GM18909 (cell line): ENCODE data around the gene RAB36.

Experiments used
- ATAC-seq: cut with Tn5 transposase; IDR thresholded peaks from one replicate; pipeline ENCODE4 v1.9.1; 2021; ENCODE audit warnings: mild to moderate bottlenecking; ENCODE audit not compliant: unreplicated experiment, poor library complexity

RAB36 gene

DNA sequence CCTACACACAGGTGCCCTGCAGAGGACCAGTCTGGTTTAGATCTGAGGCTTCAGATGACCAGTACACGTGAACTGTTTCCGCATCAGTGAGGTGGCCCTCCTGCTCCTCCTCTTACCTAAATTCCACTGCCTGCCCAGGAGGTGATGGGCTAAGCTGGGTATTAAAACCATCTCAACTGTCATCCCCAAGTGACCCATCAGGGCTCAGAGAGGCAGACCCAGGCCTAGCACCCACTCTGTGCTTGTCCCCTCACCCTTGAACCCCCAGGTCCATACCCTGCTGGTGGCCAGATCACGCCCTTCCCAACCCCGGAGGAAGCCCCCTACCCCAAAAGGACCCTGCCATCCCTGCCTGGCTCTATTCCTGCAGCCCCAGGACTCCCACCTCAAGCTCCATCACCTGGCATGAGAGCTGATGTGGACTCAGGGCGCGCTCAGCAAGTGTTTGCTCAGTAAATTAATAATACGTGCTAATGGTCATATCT is 24.8 kb upstream of the RAB36 start:
- ATAC-seq, result no peak

DNA sequence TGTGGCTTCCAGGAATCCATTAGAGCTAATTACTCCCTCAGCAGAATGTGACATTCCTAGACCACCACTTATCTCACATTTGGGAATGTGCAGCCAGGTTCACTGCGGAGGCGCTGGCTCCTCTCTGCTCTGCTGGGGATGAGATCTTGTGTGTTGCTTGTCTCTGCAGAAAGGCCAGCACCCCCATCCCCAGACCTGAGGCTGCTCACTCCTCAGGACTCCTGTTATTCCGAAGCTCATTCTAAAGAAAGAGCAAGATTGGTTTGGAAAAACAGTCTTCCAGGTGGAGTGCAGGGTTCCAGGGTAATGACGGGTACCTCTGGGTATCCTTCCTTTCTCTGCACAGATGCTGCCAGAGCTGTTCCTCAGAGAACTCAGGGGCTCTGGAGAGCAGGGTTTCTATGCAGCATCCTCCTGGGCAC is 24.3 kb upstream of the RAB36 start:
- ATAC-seq, result no peak

DNA sequence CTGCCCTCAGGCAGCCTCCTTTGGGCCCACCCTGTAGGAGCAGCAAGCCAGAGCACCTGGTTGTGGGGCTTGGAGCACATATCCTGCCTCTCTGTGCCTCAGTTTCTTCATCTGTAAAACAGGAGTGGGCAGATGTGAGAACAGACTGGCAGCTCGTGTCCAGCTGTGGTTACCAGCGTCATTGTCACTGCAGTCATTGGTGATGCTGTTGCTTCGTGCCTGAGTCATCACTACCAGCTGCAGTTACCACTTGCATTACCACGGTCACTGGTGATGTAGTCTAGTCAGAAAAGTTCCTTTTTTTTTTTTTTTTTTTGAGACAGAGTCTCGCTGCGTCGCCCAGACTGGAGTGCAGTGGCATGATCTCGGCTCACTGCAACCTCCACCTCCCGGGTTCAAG is 23.9 kb upstream of the RAB36 start:
- no peak for ATAC-seq

DNA sequence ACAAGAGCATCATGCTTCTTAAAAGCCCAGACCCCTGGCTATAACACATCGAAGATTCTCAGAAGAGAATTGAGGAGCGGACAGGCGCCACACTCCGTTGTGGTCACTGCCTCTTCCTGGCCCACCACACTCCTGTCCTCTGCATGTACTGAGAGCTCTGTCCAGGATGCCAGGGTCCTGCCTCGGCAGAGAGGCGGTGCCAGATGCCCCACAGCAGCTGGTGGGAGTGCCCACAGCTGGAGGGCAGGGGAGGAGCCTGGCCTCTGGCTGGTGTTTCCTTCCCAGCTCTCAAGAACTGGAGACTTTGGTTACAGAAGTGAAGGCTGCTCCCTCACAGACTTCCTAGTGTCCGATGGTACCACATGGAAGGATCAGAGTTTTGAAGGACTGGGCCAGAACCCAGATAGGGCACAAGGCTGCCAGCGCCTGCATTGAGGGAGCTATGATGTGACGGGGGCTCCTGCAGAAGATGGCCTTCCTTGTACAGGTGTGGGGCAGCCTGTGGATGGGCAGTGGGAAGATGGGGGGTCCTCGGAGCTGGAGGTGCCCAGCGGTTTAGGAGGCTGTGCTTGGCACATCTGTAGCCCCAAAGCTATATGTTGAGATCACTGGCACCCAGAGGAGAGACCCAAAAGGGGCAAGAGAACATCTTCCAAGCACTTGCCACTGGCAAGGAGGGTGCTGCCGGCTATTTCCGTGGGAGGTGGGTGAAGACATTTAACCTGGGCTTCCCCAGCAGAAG is 22.9 kb upstream of the RAB36 start:
- no peak for ATAC-seq

DNA sequence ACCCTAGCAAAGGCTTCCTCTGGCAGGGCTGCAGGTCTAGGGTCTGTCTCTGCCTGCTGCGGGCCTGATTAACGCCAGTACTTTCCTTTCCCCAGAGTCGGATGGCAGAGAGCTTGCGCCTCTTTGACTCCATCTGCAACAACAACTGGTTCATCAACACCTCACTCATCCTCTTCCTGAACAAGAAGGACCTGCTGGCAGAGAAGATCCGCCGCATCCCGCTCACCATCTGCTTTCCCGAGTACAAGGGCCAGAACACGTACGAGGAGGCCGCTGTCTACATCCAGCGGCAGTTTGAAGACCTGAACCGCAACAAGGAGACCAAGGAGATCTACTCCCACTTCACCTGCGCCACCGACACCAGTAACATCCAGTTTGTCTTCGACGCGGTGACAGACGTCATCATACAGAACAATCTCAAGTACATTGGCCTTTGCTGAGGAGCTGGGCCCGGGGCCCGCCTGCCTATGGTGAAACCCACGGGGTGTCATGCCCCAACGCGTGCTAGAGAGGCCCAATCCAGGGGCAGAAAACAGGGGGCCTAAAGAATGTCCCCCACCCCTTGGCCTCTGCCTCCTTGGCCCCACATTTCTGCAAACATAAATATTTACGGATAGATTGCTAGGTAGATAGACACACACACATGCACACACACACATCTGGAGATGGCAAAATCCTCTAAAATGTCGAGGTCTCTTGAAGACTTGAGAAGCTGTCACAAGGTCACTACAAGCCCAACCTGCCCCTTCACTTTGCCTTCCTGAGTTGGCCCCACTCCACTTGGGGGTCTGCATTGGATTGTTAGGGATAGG is 22.1 kb upstream of the RAB36 start:
- ATAC-seq, result no peak

DNA sequence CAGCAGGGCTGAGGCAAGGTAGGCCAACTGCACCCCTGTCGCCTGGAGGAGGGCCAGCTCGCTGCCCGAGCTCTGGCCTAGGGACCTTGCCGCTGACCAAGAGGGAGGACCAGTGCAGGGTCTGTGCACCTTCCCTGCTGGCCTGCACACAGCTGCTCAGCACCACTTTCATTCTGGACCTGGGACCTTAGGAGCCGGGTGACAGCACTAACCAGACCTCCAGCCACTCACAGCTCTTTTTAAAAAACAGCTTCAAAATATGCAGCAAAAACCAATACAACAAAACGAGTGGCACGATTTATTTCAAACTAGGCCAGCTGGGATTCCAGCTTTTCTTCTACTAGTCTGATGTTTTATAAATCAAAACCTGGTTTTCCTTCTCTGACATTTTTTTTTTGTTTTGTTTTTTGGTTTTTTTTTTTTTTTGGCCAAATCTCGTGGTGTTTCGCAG is 21.4 kb upstream of the RAB36 start:
- no peak for ATAC-seq

DNA sequence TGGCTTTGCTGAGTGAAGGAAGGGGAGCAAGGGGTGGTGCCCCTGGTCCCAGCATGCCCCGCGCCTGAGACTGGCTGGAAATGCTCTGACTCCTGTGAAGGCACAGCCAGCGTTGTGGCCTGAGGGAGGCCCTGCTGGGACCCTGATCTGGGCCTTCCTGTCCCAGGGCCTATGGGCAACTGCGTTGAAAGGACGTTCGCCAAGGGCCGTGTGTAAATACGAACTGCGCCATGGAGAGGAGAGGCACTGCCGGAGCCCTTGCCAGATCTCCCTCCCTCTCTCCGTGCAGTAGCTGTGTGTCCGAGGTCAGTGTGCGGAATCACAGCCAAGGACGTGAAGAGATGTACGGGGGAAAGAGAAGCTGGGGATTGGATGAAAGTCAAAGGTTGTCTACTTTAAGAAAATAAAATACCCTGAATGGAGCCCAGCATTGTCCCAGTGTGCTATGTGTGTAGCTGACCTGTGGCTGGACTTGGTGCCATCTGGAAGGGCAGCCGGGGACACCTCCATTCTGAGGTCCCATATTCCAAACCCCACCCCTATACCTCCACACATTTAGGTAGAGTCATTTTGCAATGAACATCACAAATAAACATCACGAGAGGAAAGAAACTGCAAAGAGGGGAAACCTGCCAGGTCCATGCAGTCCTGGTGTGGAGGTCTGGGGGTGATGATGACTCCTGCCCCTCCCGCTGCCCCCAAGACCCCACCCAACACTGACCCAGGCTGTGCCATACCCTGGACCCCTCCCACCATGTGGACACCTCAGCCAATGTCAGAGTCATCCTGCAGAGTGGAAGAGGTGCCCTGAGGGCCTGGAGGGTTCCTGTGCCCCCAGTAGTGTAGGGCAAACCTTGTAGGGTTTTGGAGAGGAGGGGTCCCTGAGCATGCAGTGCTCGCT is 20.4 kb upstream of the RAB36 start:
- ATAC-seq, result no peak

DNA sequence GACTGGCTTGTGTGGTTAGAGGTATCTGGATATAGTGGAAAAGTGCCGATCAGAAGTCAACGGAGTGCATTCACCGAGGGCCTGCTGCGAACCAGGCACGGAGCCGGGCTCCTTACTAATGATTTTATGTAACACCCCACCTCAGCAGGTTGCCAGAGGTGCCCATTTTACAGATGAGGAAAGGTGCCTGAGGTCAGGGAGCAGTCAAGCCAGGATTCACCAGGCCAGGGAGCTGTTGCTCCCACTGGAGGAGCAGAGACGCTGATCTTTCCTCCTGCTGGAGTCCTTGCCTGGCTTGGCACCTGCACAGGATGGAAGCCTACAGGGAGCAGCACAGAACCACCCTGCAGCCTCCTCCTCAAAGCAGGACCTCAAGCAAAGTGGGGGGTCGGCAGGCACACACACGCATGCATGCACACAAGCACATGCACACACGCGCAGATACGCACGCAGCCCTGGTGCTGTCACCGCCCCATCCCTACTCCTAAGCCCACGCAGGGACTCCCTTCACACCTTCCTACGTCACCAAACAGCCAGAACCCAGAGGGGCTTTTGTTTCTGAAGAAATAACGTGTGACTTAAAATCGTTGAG is 19.7 kb upstream of the RAB36 start:
- ATAC-seq, result no peak

DNA sequence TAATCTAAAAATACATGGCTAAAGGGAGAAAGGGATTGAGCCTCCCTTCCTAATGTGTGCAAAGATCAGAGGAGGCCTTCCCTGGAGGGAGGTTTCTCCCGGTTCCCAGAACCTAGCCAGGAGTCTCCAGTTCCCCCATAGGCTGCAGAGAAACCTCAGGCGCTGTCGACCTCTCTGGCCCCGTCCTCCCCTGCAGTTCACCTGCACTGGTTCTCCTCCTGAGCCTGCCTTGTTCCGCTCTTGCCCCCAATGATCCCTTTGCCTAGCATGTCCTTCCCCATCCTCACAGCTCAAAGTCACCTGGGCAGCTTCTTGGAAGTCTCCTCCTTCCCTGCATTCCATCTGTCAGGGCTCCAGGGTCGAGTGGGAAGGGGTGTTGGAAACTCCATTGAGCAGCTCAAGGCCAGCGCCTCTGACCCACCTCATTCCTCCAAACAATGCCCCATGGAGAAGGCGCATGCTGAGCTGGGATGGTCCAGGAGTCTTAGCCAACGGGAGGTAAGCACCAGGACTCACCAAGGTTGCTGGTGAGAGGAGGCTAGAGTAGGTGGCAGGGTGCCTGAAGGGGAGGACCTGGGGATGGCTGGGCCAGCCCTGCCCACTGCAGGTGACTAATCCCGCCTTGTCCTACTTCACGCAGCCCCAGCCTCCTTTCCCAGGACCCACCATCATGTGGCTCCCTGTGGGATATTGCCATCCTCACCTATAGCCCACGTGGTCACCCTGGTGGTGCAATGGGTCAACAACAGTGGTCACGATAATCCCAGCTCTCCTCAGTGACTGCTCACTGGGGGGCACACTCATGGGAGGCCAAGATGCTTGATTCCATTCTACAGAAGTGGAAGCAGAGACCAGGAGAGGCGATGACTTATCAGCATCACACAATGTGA is 18.9 kb upstream of the RAB36 start:
- no peak for ATAC-seq

DNA sequence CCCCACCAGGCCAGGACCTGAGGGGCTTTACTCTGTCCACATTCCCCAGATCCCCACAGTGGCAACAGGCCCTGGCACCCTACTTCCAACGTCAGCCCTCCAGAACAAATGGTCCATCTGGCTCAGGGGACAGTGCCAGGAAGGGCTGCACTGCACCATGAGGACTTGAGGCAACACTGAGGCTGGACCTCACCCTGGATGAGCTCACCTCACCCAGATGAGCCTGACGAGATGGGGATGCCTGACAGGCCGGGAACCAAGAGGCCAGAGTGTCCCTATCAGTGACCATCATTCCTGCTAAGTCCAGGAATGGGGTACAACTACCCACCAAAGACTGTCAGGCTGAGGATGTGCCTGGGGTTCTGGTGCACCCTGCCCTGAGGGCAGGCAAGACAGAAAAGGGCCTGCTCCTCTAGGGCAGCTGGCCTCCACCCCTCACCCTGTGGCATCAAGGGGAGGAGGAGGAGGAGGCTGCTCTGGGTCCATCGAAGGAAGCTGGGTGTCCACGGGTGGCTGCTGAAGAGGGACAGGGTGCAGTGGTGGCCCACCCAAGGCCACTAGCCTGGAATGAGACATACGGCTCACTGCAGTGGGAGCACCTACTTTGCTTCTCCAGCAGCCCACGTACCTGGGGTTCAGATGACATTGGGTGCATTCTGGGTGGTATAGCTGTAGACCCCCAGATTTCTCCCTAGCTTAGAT is 18.1 kb upstream of the RAB36 start:
- ATAC-seq, result no peak

DNA sequence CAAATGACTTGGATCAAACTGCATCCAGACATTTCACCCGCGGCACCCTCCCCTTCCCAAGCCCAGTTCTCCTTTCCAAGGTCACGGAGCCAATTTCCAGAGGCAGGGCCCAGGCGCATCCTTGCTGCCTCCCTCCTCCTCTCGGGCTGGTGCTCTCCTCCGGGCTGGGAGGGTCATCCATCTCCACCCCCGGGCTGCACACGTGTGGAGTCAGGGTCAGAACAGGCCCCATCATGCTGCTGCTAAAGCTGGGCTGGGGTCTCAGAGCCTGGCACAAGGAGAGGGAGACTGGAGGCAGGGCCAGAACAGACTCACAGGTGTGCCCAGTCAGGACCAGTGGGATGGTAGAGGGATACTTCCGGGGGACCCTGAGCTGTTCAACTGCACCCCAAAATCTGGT is 17.5 kb upstream of the RAB36 start:
- ATAC-seq, result no peak

DNA sequence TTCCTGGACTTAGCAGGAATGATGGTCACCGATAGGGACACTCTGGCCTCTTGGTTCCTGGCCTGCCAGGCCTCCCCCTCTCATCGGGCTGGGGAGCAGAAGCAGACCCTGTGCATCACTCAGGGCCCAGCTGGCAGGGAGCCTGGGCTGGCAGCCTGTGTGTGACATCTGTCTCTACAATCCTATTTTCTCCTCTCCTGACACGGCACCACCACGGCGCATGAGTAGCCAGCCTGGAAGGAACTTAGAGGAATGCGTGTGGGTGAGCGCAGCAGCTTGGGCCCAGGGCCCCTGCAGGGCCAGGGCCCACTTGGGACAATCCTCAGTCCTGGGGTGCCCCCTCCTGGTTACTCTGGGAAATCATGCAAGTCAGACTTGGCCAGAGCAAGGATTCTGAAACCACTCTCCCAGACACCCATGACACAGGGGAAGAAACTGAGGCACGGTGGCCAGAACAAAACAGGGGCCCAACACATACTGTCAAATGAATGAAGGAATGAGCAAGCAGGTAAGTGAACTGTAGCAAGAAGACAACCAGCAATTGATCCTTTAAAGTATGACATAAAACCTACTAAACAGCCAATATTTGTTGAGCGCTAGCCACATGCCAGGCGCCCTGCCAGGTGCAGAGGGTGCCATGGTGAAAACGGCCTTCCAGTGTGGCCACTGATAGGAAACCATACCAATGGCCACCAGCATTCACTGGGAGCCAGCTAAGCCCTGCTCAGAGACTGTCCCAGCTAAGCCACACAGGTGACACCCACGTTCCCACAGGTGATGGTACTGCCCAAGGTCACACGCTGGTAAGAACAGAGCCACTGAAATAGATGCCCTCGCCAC is 16.8 kb upstream of the RAB36 start:
- ATAC-seq, result no peak

DNA sequence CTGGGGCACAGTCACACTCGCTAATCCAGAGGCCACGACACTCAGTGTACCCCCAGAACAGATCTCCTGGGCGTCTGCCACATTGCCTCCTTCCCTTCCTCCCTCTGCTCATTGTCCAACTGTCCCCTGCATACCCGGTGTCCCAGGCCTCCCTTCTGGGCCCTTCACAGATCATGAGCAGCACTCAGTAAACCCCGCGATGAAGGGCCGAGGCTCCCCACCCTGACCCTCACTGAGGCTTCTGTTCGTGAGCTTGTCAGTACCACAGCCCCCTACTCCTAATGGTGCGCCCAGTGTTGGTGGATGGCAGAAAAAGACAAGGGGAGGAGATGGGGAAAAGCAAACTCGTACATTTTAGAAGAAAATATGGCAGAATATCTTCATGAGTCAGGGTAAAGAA is 16.1 kb upstream of the RAB36 start:
- no peak for ATAC-seq

DNA sequence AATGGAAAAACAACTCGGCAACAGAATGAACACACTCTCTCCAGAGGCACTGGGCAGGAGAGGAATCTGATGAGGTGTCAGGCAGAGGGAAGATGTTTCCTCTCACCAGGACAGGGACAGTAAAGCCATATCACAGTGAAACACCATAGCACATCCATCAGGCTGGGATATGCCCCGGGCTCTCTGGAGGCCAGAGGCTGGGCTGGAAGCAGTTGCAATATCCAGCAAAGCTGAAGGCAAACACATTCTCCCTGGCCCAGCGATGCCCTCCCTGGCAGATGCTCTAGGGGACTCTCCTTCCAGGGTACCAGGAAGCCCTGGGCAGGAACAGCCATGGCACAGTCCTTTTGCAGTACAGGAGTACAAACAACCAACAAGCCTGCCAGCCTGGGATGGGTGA is 14.6 kb upstream of the RAB36 start:
- ATAC-seq, result no peak

DNA sequence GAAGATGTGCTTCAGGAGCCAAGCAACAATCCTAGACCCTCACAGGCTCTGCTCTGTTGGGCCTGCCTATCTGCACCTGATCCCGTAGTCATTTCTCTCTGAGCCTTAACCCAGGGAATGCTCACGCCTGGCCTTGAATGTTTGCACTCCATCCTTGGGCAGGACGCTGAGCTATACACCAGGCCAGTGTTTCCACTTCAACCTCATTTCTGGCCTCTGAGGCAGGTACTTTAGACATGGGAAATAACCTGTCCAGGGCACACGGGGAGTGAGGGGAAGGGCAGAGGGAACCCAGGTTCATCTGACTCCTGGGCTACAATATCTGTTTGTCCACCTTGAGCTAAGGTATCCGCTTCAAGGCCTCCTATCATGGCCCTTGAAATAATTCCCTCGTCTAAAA is 13.3 kb upstream of the RAB36 start:
- ATAC-seq, result no peak

DNA sequence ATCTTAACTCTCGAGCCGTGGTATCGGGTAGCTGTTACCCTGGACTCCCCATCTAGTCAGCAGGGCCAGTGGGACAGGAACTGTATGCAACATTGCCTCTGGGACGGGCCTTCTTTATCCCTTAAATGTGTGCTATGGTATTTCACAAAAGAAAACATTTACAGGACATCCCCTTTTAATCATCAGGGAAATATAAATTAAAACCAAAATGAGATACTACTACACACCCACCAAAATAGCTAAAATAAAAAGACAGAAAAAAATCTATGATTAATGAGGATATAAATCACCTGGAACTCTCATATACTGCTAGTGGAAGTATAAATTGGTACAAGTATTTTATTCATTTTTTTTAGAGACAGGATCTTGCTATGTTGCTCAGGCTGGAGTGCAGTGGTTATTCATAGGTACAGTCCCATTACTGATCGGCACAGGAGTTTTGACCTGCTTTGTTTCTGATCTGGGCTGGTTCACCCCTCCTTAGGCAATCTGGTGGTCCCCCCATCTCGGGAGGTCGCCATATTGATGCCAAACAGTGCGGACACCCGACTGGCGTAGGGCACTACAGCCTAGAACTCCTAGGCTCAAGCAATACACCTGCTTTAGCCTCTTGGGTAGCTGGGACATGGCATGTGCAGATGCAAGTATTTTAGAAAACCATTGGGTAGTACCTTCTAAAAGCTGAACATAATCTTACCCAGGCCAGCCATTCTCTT is 12.7 kb upstream of the RAB36 start:
- ATAC-seq, result no peak

DNA sequence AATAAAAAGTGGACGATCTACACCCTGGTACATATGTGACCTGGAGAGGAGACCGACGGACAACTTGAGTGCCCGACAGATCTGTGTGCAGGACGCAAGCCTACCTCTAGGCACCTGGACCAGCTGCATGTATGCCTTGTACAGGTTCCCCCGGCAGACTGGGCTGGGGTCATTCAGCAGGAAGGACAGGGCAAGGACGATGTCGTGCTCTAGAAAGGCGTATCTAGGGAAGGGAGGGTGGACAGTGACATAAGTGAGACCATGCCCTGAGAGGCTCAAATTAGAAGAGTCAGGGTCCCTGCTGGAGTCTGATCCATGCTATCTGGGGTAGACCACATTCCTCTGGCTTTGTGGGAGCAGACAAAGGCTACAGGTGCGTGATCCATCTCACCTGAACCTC is 11.4 kb upstream of the RAB36 start:
- no peak for ATAC-seq
